NCI-H345 treated with DMSO at 0.1 percent for 48 hours (cell line): ENCODE results near the gene KMT2E.
A peak's percentile ranks its signal among the peaks of the same experiment; 100 is the strongest.

Experiments used
- DNase-seq: peaks from one replicate; lab custom pipeline; 2025; ENCODE audit not compliant: unreplicated experiment; lab: John Stamatoyannopoulos, UW

Gene KMT2E

DNA sequence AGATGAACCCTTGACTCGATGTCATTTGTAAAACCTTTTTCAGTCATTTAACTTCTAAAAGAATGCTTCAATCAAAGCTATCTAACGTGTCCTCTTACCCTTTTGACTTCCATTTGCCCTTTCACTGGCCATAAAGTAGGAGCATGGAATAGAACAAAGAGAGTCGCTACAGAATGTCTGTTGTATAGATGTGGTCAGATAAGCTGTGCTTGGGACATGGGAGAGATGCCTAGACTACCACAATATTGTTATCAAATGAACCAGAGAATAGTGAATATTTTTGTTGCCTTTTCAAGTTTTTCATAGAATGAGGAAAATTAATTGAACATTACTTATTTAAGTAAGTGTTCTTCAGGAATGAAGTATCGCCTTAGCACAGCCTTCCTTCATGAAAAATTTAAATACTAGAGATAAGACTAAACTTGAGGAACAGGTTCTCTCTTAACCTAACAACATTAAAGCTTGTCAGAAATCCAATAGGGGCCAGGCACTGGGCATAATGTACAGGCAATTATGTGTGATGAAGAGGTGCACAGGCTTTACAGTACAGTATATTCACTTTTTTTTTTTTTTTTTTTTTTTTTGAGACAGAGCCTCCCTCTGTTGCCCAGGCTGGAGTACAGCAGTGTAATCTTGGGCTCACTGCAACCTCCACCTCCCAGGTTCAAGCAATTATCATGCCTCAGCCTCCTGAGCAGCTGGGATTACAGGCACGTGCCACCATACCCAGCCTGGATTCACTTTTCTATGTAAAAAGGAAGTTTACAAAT, 7.5 kb upstream of the KMT2E start:
- no peak for DNase-seq

DNA sequence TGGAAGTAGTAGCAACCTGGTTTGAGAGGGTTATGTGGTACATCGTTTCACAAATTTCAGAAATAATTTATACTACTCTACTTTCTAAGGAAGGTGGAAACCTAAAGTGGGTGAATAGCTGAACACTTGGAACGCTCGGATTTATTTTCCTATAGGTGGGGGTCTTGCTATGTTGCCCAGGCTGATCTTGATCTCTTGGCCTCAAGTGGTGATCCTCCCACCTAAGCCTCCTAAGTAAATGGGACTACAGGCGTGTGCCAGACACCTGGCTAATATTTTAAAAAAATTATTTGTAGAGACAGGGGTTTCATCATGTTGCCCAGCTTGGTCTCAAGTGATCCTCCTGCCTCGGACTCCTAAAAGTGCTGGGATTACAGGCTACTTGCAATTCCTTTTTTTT, 6.7 kb upstream of the KMT2E start:
- DNase-seq, result no peak

DNA sequence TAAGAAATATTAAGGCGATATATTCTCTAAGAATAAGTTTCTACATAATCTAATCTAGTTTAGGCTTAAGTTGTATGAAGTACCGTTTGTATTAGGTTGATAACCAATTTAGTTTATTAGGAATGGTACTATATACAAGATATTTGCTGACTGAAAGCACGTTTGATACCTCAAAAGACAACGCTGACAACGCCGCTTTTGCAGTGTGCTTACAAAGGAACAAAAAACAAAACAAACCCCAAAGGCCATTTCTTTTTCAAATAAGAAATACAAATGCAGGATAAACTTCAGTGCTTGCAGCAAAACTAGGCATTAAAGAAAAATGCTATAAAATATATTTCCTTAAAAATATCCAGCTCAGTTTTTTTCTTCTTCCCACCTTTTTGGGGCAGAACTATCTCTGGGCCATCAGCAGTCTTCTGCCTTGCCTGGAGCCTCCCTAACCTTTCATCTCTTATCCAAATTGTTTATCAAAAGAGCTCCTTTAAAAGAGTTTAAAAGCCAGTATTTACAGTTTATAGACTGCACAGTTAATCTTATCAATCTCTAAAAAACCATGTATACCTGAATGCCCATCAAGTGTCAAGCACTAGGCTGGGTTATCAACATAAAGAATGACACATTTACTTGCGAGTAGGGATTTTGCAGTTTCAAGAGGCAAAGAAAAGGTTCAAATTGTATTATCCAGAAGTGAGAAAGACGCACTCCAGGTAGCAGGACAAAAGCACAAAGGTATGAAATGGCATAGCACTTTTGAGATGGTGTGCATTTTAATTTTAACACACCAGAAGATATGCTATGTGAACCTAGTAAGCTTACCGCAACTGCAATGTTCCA, 4.1 kb upstream of the KMT2E start:
- DNase-seq, result no peak

DNA sequence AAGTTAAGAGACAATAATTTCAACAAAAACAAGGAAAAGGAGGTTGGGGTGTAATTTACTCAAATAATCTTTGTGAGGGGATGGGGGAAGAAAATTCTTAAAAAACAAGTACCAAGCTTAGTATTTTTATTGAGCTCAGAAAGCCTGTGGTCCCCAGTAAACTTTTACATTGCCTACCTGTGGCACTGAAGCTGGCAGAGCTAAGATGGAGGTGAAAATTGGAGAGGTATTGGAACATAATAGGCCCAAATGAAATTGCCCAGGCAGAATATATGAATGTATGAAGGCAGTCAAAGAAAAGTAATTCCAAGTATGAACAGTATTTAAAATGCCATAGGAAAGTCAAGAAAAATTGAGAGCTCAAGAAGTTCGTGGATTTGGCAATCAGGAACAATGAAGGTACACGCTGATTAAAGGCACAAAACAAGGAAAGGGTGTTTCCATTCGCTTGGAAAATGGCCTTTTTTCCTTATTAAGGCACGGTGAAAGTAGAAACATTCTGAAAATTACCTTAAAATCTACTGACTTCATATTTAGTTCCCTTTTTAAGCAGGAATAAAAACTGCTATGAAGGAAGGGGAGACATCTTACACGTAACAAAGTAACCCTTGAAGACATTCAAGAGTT, 3.4 kb upstream of the KMT2E start:
- no peak for DNase-seq

DNA sequence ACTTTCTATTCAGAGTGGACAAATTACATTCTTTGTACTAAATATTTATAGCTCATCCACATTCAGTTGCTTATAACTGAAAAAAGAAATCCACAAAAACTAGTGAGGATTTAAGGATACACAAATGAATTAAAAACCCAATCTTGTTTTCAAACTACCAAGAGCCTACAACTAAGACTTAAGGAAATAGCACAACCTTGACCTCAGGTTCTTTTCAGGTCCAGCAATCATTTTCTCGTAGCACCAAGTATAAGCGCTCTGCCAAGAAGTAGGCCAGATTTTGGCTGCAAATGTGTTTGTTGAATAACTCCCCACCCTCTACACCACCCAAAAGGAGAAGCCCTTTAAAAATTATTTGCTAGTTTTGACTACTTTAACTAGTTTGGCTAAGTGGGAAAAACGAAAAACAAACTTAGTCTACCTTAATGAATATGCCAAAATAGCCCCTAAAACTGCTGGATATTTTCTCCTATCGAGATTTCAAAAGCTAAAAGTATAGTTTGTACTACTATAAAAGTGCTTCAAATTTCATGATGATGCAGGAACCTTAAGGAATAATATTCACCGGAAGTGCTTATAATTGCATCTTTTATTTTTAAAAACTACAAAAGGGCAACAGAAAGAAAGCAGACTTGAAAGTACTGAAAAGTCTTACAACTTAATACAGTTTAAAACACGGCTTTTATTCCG, 2.7 kb upstream of the KMT2E start:
- no peak for DNase-seq

DNA sequence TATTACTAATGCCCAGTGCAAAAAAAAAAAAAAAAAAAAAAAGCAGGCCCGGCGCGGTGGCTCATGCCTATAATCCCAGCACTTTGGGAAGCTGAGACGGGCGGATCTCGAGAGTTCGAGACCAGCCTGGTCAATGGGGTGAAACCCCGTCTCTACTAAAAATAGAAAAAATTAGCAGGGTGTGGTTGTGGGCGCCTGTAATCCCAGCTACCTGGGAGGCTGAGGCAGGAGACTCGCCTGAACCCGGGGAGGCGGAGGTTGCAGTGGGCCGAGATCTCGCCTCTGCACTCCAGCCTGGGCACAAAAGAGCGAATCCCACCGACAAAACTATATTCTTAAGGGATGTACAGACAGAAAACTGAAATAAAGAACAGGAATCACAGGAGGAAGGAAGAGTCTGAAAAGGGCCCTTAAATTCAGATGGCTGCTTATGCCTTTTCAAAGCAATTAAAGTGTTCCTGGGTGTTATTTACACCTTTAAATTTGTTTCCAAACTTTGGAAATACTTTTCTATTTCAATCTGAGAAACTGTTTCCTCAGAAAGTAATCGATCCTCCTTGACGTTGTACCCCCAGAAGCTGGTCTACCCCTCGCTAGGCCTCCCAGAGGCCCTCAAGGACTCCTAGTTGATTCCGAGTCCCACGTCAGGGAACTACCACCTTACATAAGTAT, 2.0 kb upstream of the KMT2E start:
- DNase-seq, result no peak

DNA sequence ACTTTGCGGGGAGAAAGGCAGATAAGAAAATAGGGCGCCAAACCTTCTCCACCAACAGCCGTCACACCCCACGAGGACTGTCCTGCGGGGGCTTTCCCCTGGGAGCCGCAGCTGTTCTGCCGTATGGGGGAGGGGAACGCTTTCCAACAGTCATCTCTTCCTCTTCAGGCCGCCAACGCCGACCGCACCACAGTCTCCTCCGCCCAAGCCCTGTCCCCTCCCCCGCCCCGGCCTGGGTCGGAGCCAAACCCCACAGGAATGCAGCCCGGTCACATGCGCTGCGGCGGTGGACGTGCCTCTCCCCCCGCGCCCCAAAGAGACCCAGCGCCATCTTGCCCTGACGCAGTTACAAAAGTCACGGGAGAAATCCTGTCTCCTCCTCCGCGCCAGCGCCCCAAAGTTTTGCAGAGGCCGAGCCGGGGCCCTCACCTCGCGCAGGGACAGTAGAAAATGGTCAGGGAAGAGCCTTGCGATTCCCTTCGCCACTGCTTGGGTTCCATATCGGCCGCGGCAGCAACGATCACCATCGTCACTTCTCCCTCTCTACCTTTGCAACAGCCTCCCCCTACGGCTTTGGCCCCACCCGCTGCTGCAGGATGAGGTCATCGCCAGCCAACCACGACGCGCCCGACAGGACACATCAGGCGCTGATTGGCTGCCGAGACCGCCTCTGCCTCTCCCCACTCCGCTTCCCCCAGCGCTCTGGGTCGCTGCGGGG, 1.3 kb upstream of the KMT2E start:
- DNase-seq, result peak; percentile 94

DNA sequence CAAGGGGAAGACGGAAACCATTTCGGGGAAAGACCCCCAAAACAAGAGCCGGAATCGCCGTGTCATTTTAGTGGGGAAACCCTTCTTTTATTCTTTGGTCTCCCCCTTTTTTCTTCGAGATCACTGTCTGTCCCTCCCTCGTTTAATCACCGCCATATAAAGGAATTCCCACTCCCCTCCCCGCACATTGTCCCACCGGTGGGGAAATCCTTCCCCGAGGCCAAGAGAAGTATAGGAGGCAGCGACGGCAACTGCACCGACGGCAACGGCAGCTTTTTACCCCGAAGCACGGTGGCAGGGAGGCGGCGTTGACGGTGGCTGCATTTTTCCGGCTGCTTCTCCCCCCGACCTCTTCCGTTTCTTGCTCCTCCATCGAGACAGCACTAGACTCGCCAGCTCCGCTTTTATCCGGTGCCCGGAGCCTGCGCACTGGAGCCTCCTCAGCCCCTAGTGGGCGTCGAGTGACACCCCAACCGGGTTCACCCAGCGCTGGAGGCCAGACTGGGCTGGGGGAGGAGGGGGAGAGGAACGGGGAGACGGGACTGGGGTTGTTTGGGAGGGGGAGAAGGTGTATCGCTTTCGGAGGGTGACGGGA, 687 bp upstream of the KMT2E start:
- DNase-seq, result peak; percentile 65

DNA sequence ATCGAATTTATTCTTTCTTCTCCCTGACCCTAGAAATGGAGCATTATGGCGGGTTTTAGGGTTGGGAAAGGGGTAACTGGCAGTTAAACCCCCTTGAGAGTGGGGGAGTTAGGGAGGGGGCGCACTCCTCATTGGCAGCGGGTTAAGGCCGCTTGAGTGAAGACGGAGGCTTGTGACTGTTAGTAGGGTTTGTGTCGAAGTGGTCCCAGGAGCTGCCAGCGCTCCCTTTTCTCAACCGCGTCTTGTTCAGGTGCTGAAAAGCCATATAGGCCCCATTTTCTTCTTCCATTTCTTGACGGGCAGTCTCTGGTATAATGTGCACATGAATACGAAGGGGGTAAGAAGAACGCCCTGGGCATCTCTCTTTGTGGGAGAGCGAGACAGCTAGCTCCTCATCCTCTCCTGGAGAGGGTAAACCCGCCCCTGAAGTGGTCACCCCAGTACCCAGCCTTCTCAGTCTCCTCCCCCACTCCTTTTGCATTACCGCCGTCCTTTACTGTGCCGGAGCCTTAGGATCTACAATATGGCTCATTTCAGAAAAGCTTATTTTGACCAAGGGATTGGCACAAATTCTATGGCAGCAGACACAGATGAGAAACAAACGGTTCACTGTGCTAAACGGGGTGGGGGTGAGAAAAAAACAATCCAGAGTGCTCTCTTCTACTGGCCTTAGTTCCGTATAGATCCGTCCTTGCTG, 836 bp downstream of the KMT2E start:
- peak; percentile 47 for DNase-seq

DNA sequence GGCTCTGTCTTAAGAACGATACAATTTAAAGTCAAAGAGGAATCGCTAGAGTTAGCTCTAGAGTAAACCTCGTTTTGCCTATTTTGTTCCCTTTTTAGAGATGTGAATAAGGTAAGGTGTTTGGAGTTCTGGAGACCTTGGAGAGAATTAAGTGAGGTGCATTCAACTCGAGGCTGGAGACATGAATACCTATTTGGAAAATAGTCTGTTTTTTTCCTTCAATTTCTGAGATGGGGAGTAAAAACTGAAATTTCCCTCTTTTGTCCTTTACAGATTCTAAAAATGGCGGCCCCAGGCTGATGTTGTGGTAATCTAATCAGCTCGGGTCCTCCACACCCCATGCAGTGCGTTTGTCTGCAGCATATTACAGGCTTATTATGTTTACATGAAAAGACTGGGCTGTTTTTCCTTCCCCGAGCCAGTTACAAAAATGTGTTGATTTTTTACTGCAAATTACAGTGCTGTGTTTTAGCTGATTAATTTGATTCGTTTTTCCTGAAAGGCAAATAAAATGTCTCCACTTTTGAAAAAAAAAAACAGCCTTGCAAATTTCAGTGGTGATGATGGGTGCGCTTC, 1.5 kb downstream of the KMT2E start:
- DNase-seq, result peak; percentile 23

DNA sequence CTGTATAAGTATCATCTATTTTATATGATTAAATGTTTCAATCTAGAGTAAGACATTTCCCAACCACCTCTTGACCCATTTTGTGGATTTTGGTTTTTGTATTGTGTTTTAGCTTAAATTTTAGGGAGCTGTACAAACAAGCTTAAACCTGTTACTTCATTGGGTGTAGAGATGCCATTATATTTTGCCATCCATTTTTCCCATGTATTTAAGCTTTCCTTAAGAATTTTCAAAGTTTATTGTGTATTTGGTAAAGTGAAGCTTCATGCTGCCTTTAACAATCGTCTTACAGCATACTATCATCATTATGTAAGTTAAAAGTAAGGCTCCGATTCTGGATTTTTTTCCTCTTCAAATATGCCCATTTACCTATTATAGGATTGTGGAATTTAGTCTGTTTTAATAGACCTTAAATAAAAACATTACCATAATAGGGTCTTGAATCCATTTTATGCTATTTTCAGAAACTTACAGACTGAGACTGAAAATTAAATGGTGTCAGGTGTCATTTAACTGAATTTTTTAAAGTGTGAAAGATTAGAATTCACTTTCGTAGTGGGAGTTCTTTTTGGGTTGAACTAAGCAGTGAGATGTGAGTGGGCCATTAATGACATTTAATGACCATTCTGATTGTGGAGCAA, 2.2 kb downstream of the KMT2E start:
- no peak for DNase-seq

DNA sequence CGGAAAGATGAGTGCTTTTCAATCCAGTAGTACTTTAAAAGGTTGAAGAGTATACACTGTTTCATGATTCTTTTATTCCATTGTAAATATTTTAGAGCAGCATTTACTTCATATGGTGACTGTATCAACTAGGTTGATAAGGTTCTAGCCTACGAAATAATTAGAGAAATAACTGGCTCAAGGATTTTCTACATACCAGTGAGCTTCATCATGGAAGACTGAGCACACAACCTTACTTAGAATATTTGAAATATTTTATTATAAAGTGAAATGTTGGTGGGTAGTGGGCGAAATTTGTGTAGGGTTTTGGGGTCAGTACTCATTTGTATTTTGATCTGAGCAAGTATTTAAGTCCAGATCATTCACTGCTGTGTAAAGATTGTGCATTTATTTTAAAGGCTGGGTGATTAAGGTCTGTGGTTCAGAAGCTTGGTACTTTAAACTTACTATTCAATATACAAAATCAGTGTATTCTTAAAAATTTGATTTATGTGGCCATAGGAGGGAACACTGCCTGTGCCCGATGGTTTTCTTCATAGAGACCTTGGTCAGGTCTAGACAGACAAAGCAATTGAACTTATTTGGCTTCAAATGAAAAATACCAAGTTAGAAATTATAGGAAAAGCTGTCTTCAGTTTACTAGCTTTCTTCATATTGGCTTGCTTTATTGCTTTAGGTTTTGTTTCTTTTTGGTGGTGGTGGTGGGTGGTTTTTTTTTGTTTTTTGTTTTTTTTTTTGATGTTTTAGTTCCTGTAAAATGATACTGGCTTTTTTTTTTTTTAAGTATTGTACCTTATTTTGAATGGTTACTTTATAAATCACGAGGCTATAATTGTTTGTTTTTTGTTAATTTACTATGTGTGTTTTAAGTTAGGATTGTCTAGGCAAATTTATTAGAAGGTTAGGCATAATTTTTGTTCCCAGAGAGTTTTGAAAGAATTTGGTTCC, 3.0 kb downstream of the KMT2E start:
- DNase-seq, result no peak

DNA sequence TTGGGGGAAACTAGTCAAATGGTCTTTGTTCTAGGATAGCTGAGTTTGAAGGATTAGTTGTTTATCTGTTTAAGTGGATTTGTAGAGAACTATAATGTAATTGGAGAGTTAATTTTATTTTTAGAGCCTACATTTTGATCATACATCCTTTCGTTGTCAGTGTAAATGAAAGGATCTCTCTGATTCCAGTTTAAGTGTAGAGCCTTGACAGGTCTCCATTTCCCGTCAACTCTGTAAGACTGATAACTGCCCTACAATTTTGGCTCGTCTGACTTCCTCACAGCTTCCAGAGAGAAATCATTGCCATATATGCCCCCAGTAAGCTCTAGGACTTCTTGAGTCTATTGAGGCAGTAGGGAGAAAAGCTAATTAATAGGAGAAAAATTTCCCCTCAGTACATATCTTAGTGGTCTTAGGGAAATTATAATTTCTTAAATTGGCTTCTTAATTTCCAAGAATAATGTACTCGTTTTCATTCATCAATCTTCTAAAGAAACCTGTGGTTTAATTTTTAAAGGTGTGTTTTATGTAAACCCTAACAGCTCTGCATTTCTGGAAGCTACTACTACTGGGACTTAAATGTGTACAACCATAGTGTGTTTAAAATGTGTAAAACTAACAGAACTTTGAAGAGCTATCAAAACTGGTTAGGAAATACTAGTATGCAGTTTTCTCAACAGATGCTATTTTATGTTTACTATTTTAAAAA, 3.8 kb downstream of the KMT2E start:
- DNase-seq, result no peak

DNA sequence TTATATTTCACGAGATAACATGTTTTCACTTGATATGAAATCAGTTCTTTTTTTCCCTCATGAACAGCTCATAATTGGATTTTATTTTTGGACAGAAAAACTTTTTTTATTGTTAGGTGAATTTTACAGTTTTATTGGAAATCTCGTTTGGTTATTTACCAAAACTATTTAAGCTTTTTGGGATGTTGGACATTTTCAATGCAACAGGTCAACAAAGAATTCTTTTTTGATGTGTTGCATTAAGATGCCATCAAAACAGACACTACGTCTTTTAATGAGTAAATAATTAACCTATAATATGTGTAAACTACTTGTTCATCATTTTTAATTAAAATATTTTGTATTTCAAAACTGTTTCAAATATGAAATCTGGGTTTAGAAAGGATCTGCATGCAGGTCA, 5.3 kb downstream of the KMT2E start:
- DNase-seq, result no peak

DNA sequence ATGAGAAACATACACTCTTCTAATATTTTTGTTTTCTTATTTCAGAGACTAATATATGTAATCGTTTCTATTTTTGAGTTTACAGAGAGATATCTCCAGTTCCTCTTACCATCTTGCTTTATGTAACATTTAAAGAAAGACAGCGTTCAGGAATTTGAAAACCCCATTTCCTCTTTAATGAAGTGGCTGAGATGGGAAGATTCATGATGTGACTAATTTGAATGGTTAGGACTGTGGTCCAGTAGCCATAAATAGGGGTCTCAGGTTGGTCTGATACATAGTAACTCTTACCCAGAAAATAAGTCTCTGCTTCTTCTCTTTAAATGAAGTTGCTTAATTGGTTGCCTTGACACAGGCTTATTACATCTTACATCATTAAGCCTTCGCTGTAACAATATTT, 6.9 kb downstream of the KMT2E start:
- DNase-seq, result no peak

DNA sequence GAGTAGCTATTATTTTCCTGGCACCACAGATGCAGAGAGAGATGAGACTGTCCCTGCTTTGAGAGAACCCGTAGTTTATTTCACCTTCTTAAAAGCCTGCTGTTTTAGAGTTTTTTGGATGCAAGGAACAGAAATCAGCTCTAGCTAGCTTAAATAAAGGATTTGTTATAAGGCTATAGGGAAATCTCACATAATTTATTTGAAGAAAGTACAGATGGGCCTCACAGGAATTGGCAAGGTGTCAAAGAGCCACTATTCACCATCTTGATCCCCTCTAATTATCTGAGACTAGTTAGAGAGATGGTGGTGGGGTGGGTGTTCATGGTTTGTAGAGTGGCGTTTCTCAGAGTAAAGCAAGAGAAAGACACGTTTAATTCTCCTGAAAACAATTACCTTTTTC, 7.3 kb downstream of the KMT2E start:
- DNase-seq, result no peak

DNA sequence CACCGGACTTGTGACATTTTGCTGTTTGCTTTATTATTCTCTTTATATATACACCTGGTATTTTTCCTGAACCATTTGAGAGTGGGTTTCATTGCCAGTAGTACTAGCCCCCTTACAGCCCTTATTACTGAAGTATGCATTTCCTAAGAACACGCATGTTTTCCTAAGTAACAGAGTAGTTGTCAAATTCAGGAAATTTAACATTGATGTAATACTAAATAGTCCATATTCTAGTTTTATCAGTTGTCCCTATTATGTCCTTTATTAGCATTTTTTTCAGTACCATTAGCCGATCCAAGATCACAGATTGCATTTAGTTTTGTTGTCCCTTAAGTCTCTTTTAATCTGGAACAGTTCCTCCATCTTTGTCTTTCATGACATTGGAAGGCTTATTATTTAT, 8.0 kb downstream of the KMT2E start:
- DNase-seq, result no peak
